GM19372 (cell line): Measurements from ENCODE around the gene MBD3L5.
"Not testable (repeated sequence)": the region's sequence is repeated elsewhere in the genome, so short reads cannot be mapped to it uniquely, and the experiment has no call there.

Experiments used
- ATAC-seq: cut with Tn5 transposase; IDR thresholded peaks from one replicate; pipeline ENCODE4 v1.9.1; 2021; ENCODE audit warnings: mild to moderate bottlenecking, low read depth, moderate library complexity; ENCODE audit not compliant: unreplicated experiment

The MBD3L5 gene

DNA sequence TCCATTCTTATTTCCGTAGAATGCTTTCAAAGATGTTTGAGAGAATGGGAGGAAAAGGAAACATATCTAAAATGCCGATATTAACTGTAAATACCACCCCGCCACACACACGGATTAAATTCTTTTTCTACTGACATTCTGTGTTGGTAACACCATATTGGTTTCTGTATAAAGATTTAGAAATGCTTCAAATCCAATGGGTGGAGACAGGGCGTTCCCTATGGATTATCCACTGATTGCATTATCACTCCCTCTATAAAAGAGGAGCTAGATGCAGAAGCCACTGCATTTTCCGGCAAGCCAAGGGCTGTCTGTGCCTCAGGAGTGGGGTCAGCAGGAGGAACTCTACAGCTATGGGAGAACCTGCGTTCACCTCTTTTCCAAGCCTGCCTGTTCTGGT lies 18.6 kb downstream of the MBD3L5 start, which contains the start of gene MBD3L2:
Gene MBD3L2 (plus strand): TSS at position 301 of the 400 bp plus-strand sequence. CDS start 53 bp downstream, at position 354.
- ATAC-seq, result not testable (repeated sequence)

DNA sequence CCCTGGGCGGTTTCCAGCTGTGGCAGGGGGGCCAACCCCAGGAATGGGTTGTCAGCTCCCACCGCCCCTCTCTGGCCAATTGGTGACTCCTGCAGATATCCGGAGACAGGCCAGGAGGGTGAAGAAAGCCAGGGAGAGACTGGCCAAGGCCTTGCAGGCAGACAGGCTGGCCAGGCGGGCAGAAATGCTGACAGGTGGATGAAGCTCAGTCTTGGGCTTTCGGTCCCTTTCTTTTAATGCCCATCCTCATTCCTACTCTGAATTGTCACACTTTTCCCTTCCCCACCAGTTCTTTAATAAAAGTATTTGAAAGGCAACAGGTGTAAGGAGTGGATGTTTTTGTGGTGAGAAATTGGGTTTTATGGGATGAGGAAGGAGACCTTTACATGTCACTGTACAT lies 21.0 kb downstream of the MBD3L5 start:
- not testable (repeated sequence) for ATAC-seq

DNA sequence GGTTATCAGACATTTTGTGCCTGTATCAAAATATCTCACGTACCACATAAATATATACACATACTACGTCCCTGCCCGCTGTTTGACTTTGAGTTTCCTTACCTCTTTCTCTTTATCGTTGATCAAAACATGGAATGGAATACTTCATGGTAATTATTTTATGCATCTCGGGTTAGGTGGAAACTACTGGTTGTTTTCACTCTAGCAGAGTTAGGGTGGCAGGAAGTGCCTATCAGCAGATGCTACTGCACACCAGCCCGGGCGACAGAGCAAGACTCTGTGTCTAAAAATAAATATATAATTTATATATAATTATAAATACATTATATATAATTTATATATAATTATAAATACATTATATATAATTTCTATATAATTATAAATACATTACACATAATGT lies 22.5 kb downstream of the MBD3L5 start:
- not testable (repeated sequence) for ATAC-seq

- not testable (repeated sequence) for ATAC-seq
Observed at GRCh38 chr19:7054635-7055368, 24.4 kb downstream of the MBD3L5 start.

DNA sequence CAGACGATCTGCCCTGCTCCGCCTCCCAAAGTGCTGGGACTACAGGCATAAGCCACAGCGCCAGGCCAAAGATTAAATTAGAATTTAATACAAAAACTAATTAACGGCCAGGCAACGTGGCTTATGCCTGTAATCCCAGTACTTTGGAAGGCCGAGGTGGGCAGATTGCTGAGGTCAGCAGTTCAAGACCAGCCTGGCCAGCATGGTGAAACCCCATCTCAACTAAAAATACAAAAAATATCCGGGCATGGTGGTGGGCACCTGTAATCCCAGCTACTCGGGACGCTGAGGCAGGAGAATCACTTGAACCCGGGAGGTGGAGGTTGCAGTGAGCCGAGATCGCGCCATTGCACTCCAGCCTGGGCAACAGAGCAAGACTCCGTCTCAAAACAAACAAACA lies 25.3 kb downstream of the MBD3L5 start:
- not testable (repeated sequence) for ATAC-seq

DNA sequence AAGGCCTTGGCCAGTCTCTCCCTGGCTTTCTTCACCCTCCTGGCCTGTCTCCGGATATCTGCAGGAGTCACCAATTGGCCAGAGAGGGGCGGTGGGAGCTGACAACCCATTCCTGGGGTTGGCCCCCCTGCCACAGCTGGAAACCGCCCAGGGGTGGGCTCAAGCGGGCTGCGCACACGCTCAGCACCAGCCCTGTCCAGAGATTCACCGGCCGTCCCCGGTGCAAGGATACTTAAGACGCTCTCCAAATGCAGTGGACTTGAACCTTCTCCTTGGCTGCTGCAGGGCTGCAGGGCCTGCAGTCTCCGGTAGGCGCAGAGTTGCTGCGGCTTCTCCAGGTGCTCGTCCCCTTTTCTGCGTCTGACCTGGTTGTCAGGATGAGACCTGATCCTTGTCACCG lies 26.0 kb downstream of the MBD3L5 start:
- ATAC-seq, result not testable (repeated sequence)

- not testable (repeated sequence) for ATAC-seq
Observed at GRCh38 chr19:7058576-7058975, 28.2 kb downstream of the MBD3L5 start, which contains the start of gene MBD3L3. TSS of gene MBD3L3 (minus strand) at chr19:7058676. CDS start at chr19:7058605, 71 bp downstream.

GRCh38 chr19:7059977-7060376 lies 29.6 kb downstream of the MBD3L5 start:
- ATAC-seq, result not testable (repeated sequence)

DNA sequence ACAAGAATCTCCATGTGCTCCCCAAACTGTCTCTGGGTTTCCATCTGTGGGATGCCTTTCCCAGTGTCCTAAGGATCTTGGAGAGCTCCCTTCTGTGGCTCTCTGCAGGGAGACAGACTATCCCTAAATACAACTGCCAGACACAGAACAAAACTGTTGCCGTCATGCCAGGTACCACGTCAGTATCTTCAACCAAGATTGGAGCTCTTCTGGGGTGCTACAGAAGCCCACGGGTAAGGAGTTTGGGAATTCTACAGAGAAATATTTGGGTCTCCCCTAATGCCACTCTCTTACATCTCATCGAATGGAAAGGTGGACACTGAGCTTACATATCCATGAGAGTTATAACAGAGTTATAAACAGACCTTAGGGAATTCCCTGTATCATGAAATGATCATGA lies 33.0 kb downstream of the MBD3L5 start:
- no peak for ATAC-seq

DNA sequence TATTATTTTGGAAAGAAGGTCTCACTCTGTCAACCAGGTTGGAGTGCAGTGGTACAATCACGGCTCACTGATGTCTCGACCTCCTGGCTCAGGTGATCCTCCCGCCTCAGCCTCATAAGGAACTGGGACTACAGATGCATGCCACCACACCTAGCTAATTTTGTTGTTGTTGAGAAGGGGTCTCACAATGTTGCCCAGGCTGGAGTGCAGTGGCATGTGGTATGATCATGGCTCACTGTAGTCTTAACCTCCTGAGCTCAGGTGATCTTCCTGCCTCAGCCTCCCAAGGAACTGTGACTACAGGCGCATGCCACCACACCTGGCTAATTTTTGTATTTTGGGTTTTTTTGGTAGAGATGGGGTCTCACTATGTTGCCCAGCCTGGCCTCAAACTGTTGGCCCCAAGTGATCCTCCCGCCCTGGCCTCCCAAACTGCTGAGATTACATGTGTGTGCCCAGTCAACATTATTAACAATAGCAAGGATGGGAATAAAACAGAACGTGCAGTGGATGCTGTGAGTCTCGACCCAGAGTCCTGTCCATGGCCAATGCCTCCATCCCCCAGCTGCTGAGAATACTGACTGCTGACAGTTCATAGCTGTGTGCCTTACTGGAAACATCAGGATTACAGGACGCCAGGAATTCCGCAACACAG lies 33.5 kb downstream of the MBD3L5 start:
- no peak for ATAC-seq

- ATAC-seq, result not testable (repeated sequence)
Observed at GRCh38 chr19:7067122-7067521, 36.7 kb downstream of the MBD3L5 start.

GRCh38 chr19:7067716-7068115 lies 37.3 kb downstream of the MBD3L5 start:
- ATAC-seq, result no peak

DNA sequence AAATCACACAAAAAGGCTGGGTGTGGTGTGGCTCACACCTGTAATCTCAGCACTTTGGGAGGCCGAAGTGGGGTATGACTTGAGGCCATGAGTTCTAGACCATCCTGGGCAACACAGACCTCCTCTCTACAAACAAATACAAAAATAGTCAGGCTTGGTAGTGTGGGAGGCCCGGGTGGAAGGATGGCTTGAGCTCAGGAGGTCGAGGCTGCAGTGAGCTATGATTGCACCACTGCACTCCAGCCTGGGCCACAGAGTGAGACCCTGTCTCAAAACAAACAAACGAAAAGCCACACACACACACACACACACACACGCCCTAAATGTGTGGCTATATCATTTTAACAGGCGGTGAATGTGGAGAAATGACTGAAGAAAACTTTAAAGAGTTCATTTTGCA lies 38.2 kb downstream of the MBD3L5 start:
- ATAC-seq, result no peak

- peak; percentile 91 for ATAC-seq
Observed at GRCh38 chr19:7069042-7069903, 38.9 kb downstream of the MBD3L5 start, which contains the start of gene ZNF557. TSS of gene ZNF557 (plus strand) at chr19:7069703. CDS start at chr19:7075075, 5,372 bp downstream.

GRCh38 chr19:7069904-7070226 lies 39.5 kb downstream of the MBD3L5 start:
- ATAC-seq, result no peak

GRCh38 chr19:7072541-7072940 lies 42.2 kb downstream of the MBD3L5 start:
- ATAC-seq, result no peak

GRCh38 chr19:7074705-7075282 lies 44.4 kb downstream of the MBD3L5 start:
- ATAC-seq, result no peak

- no peak for ATAC-seq
Observed at GRCh38 chr19:7076151-7076550, 45.8 kb downstream of the MBD3L5 start.

- no peak for ATAC-seq
Observed at GRCh38 chr19:7078008-7078407, 47.6 kb downstream of the MBD3L5 start.
